HepG2 (cell line): ENCODE measurements around the gene SUPT6H. TPM values are rescaled to one million over a fixed set of nuclear protein-coding genes. Genes with fewer than 3 reads are reported as not detected.

Experiments
- BCL3 ChIP-seq: sonication (generic); formaldehyde crosslinking; IDR thresholded peaks from 2 replicates; pipeline ENCODE4 v1.5.1; 2020; ENCODE audit warnings: mild to moderate bottlenecking, missing genetic modification reagents, moderate library complexity
- CREB1 ChIP-seq, 2 experiments: fragments of 450-650 bp in 1 of 2; IDR thresholded peaks; 2 replicates each; pipeline ENCODE4 v1.6.1; 2016 to 2017; ENCODE audit warnings: control low read depth in 1 of 2, mild to moderate bottlenecking in 1 of 2, missing compliant biosample characterization in 1 of 2, missing genetic modification characterization in 1 of 2
- HNRNPL ChIP-seq: fragments of 200-400 bp; formaldehyde crosslinking; IDR thresholded peaks from 2 replicates; pipeline ENCODE4 v1.6.1; 2017; ENCODE audit warnings: mild to moderate bottlenecking, low read depth, low read length
- MAF1 ChIP-seq: sonication (generic); formaldehyde crosslinking; IDR thresholded peaks from 2 replicates; pipeline ENCODE4 v1.5.0; 2020; ENCODE audit warnings: missing genetic modification reagents, borderline replicate concordance
- MLXIP ChIP-seq: sonication (generic); formaldehyde crosslinking; IDR thresholded peaks from 2 replicates; pipeline ENCODE4 v1.9.0; 2021; ENCODE audit warnings: missing genetic modification reagents, borderline replicate concordance
- NFE2L2 ChIP-seq: fragments of 150-350 bp; IDR thresholded peaks from 2 replicates; pipeline ENCODE4 v1.6.1; 2014; ENCODE audit warnings: low read length
- ONECUT2 ChIP-seq: sonication (generic); formaldehyde crosslinking; IDR thresholded peaks from 2 replicates; pipeline ENCODE4 v1.4.0; 2020; ENCODE audit warnings: missing genetic modification reagents
- PAF1 ChIP-seq: IDR thresholded peaks from 2 replicates; pipeline ENCODE4 v1.6.1; 2016; ENCODE audit warnings: missing genetic modification reagents, missing compliant biosample characterization
- PAX8 ChIP-seq: sonication (generic); formaldehyde crosslinking; IDR thresholded peaks from 2 replicates; pipeline ENCODE4 v1.8.0; 2022; ENCODE audit warnings: mild to moderate bottlenecking, missing genetic modification reagents, borderline replicate concordance
- PHF5A ChIP-seq: IDR thresholded peaks from one replicate; pipeline ENCODE4 v1.6.1; 2018; ENCODE audit warnings: low read depth, missing genetic modification reagents; ENCODE audit not compliant: unreplicated experiment
- POLR2A ChIP-seq, 2 experiments: IDR thresholded peaks; 2 replicates each; pipeline ENCODE4 v1.6.1; 2011; ENCODE audit warnings: low read depth in 2 of 2, low read length in 2 of 2, mild to moderate bottlenecking in 1 of 2, moderate library complexity in 1 of 2; ENCODE audit not compliant: insufficient read depth in 1 of 2
- PRPF4 ChIP-seq: fragments of 200-400 bp; formaldehyde crosslinking; IDR thresholded peaks from 2 replicates; pipeline ENCODE4 v1.6.1; 2016; ENCODE audit warnings: low read length, low read depth; ENCODE audit not compliant: poor library complexity, severe bottlenecking
- ZBTB42 ChIP-seq: sonication (generic); formaldehyde crosslinking; IDR thresholded peaks from 2 replicates; pipeline ENCODE4 v1.5.0; 2020; ENCODE audit warnings: mild to moderate bottlenecking, missing genetic modification reagents
- ZKSCAN8 ChIP-seq: IDR thresholded peaks from 2 replicates; pipeline ENCODE4 v1.6.1; 2016; ENCODE audit warnings: borderline replicate concordance, missing genetic modification reagents, missing compliant biosample characterization
- ZNF263 ChIP-seq: sonication (generic); formaldehyde crosslinking; IDR thresholded peaks from 2 replicates; pipeline ENCODE4 v1.4.0; 2020; ENCODE audit warnings: missing genetic modification reagents
- ZNF280D ChIP-seq: sonication (generic); formaldehyde crosslinking; IDR thresholded peaks from 2 replicates; pipeline ENCODE4 v1.5.1; 2020; ENCODE audit warnings: mild to moderate bottlenecking, missing genetic modification reagents
- ZNF609 ChIP-seq: sonication (generic); formaldehyde crosslinking; IDR thresholded peaks from 2 replicates; pipeline ENCODE4 v1.4.0; 2020; ENCODE audit warnings: mild to moderate bottlenecking, missing genetic modification reagents, borderline replicate concordance
- polyA plus RNA-seq, 8 experiments: library from polyadenylated mRNA; depleted of rRNA in 3 of 8; stranded (reverse) in 7 of 8; unstranded in 1 of 8; fragments of >200 nt; fragmentation: Illumina TruSeq in 4 of 8; extraction: Trizol in 4 of 8; gene quantifications; 2 replicates each; pipeline versions ENCODE4 v1.2.1 to v1.2.3, GENCODE V29; 2011 to 2016; ENCODE audit warnings: low read depth in 4 of 8, missing spikeins in 1 of 8, mixed read lengths in 1 of 8; ENCODE audit not compliant: insufficient read depth in 1 of 8
- total RNA-seq, 5 experiments: library from RNA; depleted of rRNA; stranded (reverse); fragments of >200 nt; fragmentation: Illumina TruSeq; extraction: Trizol; gene quantifications; 2 replicates each; pipeline ENCODE4 v1.2.3, GENCODE V29; 2016; ENCODE audit warnings: low read depth in 1 of 5

The SUPT6H gene
- total and polyA plus RNA-seq, 2 of the 13 experiments (the other 11 are each of a cell fraction or from before 2014, with no cell fraction given) = 32.7 to 39.9 TPM

GRCh38 chr17:28724500-28725165 lies 62.6 kb downstream of the SUPT6H start (continued):
- TF ChIP-seq ZNF280D (CRISPR knock-in tag) (peak; percentile 47; the same call in 1 of the 2 replicates), MAF1 (CRISPR knock-in tag) (no peak), PRPF4 (no peak), ZBTB42 (no peak), ONECUT2 (CRISPR knock-in tag) (no peak), PHF5A (CRISPR knock-in tag) (no peak), BCL3 (no peak), CREB1 (IDR thresholded peaks at IDR 0.05) (no peak), CREB1 (CRISPR knock-in tag; IDR thresholded peaks at IDR 0.05) (no peak), HNRNPL (no peak), ZNF609 (CRISPR knock-in tag) (no peak), MLXIP (CRISPR knock-in tag) (no peak), POLR2A (IDR thresholded peaks at IDR 0.05; ENCODE audit: insufficient read depth in 1 of 2, low read depth in 2 of 2, low read length in 2 of 2) (peak; percentile 11 to 63; a peak in 2 of 4 replicates), ZNF263 (CRISPR knock-in tag) (no peak), ZKSCAN8 (CRISPR knock-in tag) (no peak), NFE2L2 (no peak), PAX8 (CRISPR knock-in tag) (no peak), PAF1 (CRISPR knock-in tag) (peak; percentile 73; the same call in 1 of the 2 replicates)
